ENCODE results near the gene SRP14. TPM values are rescaled to one million over a fixed set of nuclear protein-coding genes. Genes with fewer than 3 reads are reported as not detected.

SRP14 gene
- total RNA-seq, 1 donor from 2014 or later = 320 TPM

DNA sequence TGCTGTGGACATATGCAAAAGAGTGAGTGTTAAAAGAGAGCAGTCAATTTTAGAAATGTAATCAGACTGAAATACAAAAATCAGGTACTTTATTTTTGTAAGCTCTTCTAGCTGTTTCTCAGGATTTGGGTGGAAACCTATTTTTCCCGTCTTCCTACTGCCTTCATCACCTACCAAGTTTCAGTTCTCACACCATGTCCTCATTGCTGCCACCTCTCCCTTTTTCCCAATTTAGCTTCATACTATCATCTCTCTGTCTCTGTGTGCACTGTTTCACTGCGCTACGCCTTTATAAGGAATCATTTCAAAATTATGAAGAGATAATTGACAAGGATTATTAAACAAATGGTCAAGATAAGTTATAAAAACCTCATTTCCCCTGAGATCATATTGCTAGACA is 7.7 kb downstream of the SRP14 start:
- Mint-ChIP-seq H3K4me3 (ENCODE audit: unreplicated experiment) (no peak overlapping the region), H3K27me3 (ENCODE audit: low read depth, unreplicated experiment) (no peaks in the 10 kb centered on the region), H3K27ac (ENCODE audit: unreplicated experiment) (no peak overlapping the region), H3K9me3 (ENCODE audit: unreplicated experiment) (no peaks in the 10 kb centered on the region), H3K4me1 (ENCODE audit: low read depth, unreplicated experiment) (peaks cover 13% of the 10 kb centered on the region), H3K36me3 (ENCODE audit: low read depth, unreplicated experiment) (peaks cover 8% of the 10 kb centered on the region)
- DNase-seq (ENCODE audit: low read depth) (no peak), FAIRE-seq (no peak)
- H3K27me3 ChIP-seq (ENCODE audit: insufficient read depth, low read length) = no peaks in the 10 kb centered on the region
- H3K9me3 ChIP-seq (ENCODE audit: insufficient read depth, low read depth, low read length) = no peaks in the 10 kb centered on the region
- H3K79me2 ChIP-seq (ENCODE audit: insufficient read depth, low read length) = peaks cover 15% of the 10 kb centered on the region
- no peak overlapping the region for H3K4me2 ChIP-seq (ENCODE audit: low read length)
- TF ChIP-seq EZH2 (IDR thresholded peaks at IDR 0.05; ENCODE audit: insufficient read depth, low read length) = no peak
- TF ChIP-seq, protein P1, sequence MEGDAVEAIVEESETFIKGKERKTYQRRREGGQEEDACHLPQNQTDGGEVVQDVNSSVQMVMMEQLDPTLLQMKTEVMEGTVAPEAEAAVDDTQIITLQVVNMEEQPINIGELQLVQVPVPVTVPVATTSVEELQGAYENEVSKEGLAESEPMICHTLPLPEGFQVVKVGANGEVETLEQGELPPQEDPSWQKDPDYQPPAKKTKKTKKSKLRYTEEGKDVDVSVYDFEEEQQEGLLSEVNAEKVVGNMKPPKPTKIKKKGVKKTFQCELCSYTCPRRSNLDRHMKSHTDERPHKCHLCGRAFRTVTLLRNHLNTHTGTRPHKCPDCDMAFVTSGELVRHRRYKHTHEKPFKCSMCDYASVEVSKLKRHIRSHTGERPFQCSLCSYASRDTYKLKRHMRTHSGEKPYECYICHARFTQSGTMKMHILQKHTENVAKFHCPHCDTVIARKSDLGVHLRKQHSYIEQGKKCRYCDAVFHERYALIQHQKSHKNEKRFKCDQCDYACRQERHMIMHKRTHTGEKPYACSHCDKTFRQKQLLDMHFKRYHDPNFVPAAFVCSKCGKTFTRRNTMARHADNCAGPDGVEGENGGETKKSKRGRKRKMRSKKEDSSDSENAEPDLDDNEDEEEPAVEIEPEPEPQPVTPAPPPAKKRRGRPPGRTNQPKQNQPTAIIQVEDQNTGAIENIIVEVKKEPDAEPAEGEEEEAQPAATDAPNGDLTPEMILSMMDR (IDR thresholded peaks at IDR 0.05; ENCODE audit: insufficient read depth, low read depth, low read length) = no peak
- no peak overlapping the region for H3K27ac ChIP-seq (ENCODE audit: low read depth, low read length)
- no peaks in the 10 kb centered on the region for H3K4me1 ChIP-seq (ENCODE audit: insufficient read depth, low read length)
- no peak overlapping the region for H3K4me3 ChIP-seq (ENCODE audit: insufficient read depth, low read depth, low read length)
- no peak overlapping the region for H3K9ac ChIP-seq (ENCODE audit: low read length)
- no peak overlapping the region for H2AFZ ChIP-seq (ENCODE audit: low read depth, low read length)
- H3K36me3 ChIP-seq (ENCODE audit: insufficient read depth, low read length) = peaks cover 73% of the 10 kb centered on the region
- peaks cover 15% of the 10 kb centered on the region for H4K20me1 ChIP-seq (ENCODE audit: insufficient read depth, low read length)

DNA sequence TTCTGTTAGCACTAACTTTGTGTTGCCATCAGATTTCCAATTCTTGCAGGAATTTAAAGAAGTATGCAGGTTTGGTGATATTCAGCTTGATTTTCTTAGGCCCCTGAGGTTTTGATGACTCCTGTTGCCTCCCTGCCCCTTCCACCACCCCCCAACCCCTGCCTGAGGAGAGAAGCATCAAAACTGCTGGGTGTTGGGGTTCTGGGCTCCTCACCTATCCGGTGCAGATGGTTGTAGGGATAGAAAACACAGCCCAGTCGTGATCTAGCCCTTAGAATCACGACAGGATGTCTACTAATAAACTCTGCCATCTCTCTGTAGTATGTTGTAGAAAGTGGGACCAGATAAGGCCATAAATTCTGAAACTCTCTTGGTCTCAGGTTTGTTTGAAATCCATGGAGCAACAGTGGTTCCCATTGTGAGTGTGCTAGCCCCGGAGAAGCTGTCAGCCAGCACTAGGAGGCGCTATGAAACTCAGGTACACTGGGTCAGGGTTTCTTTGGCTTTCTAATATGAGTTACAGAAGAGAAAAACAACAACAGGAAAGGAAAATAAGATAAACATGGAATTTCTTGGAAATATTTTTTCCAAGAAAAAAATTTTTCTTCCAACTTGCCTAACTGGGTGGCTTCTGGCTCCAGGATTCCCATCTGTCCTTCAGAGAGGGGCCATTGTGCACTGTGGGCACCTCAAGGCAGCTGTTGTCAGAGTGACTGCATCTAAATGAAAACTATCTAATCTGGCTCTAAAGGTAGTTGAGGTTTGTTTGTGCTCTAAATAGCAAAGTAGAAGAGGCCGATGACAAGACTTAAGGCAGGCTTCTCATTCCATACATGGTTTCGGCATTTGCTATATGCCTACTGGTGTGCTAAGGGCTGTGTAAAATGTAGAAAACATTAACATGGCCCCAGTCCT is 8.7 kb downstream of the SRP14 start:
- H3K79me2 ChIP-seq (ENCODE audit: insufficient read depth, low read length) = peaks cover 10% of the 10 kb centered on the region
- TF ChIP-seq EZH2 (IDR thresholded peaks at IDR 0.05; ENCODE audit: insufficient read depth, low read length) = no peak
- TF ChIP-seq, protein P1 (IDR thresholded peaks at IDR 0.05; ENCODE audit: insufficient read depth, low read depth, low read length) = peak; percentile 61
- H3K27me3 Mint-ChIP-seq (ENCODE audit: low read depth, unreplicated experiment) = no peaks in the 10 kb centered on the region
- peaks cover 7% of the 10 kb centered on the region for H3K4me1 Mint-ChIP-seq (ENCODE audit: low read depth, unreplicated experiment)
- peaks cover 6% of the 10 kb centered on the region for H4K20me1 ChIP-seq (ENCODE audit: insufficient read depth, low read length)
- FAIRE-seq (no peak), DNase-seq (ENCODE audit: low read depth) (no peak)
- H3K4me1 ChIP-seq (ENCODE audit: insufficient read depth, low read length) = no peaks in the 10 kb centered on the region
- no peak overlapping the region for H3K27ac ChIP-seq (ENCODE audit: low read depth, low read length)
- no peak overlapping the region for H2AFZ ChIP-seq (ENCODE audit: low read depth, low read length)
- no peak overlapping the region for H3K4me2 ChIP-seq (ENCODE audit: low read length)
- H3K9me3 Mint-ChIP-seq (ENCODE audit: unreplicated experiment) = no peaks in the 10 kb centered on the region
- peaks cover 10% of the 10 kb centered on the region for H3K36me3 Mint-ChIP-seq (ENCODE audit: low read depth, unreplicated experiment)
- H3K27me3 ChIP-seq (ENCODE audit: insufficient read depth, low read length) = no peaks in the 10 kb centered on the region
- H3K9ac ChIP-seq (ENCODE audit: low read length) = no peak overlapping the region
- H3K9me3 ChIP-seq (ENCODE audit: insufficient read depth, low read depth, low read length) = no peaks in the 10 kb centered on the region
- no peak overlapping the region for H3K27ac Mint-ChIP-seq (ENCODE audit: unreplicated experiment)
- no peak overlapping the region for H3K4me3 ChIP-seq (ENCODE audit: insufficient read depth, low read depth, low read length)
- peaks cover 73% of the 10 kb centered on the region for H3K36me3 ChIP-seq (ENCODE audit: insufficient read depth, low read length)
- H3K4me3 Mint-ChIP-seq (ENCODE audit: unreplicated experiment) = no peak overlapping the region

DNA sequence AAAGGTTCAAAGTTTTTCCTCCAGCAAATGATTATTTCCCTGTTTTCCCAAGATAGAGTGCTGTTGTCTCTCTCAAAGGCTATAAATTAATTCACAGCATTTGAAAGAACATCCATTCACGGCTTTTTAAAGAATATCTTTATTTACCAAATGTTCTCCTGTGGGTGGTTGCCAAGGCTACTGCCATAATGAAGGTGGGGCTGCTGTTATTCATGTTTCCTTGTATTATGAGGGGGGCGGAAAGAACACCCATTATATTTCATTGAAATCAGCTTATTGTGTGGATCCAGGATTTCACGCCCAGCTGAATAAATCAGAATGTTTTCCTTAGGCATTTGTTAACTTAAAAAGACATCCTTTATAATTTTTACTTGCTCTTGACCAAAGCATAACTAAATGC is 10.1 kb downstream of the SRP14 start:
- Histone ChIP-seq H3K36me3 (ENCODE audit: insufficient read depth, low read length) (peaks cover 66% of the 10 kb centered on the region), H3K9me3 (ENCODE audit: insufficient read depth, low read depth, low read length) (no peaks in the 10 kb centered on the region), H3K9ac (ENCODE audit: low read length) (no peak overlapping the region), H3K4me1 (ENCODE audit: insufficient read depth, low read length) (no peaks in the 10 kb centered on the region), H2AFZ (ENCODE audit: low read depth, low read length) (no peak overlapping the region), H3K4me2 (ENCODE audit: low read length) (no peak overlapping the region), H3K27me3 (ENCODE audit: insufficient read depth, low read length) (no peaks in the 10 kb centered on the region), H3K79me2 (ENCODE audit: insufficient read depth, low read length) (peaks cover 2% of the 10 kb centered on the region), H3K4me3 (ENCODE audit: insufficient read depth, low read depth, low read length) (no peak overlapping the region), H4K20me1 (ENCODE audit: insufficient read depth, low read length) (no peaks in the 10 kb centered on the region), H3K27ac (ENCODE audit: low read depth, low read length) (no peak overlapping the region)
- H3K27me3 Mint-ChIP-seq (ENCODE audit: low read depth, unreplicated experiment) = no peaks in the 10 kb centered on the region
- H3K27ac Mint-ChIP-seq (ENCODE audit: unreplicated experiment) = no peak overlapping the region
- no peak overlapping the region for H3K4me3 Mint-ChIP-seq (ENCODE audit: unreplicated experiment)
- H3K9me3 Mint-ChIP-seq (ENCODE audit: unreplicated experiment) = no peaks in the 10 kb centered on the region
- no peaks in the 10 kb centered on the region for H3K4me1 Mint-ChIP-seq (ENCODE audit: low read depth, unreplicated experiment)
- peaks cover 9% of the 10 kb centered on the region for H3K36me3 Mint-ChIP-seq (ENCODE audit: low read depth, unreplicated experiment)
- FAIRE-seq (no peak), DNase-seq (ENCODE audit: low read depth) (no peak)
- TF ChIP-seq, protein P1 (IDR thresholded peaks at IDR 0.05; ENCODE audit: insufficient read depth, low read depth, low read length) = no peak
- no peak for TF ChIP-seq EZH2 (IDR thresholded peaks at IDR 0.05; ENCODE audit: insufficient read depth, low read length)
